Naive B cell (primary cell): ENCODE data around the gene LRRN3. TPM values are rescaled to one million over a fixed set of nuclear protein-coding genes. Genes with fewer than 3 reads are reported as not detected.

Experiments used
- ATAC-seq, 2 donors: fragments of 150-1000 bp; cut with Tn5 transposase; 2 replicates each; pipeline ENCODE4 v1.10.0; 2021; ENCODE audit warnings: low read depth in 2 of 2, mild to moderate bottlenecking in 2 of 2, moderate library complexity in 2 of 2
- DNase-seq: peaks from one replicate; pipeline ENCODE4 v3.0.0; 2022
- H3K27ac Mint-ChIP-seq, 6 donors: one replicate each; pipeline ENCODE4 v1.8.0; 2020 to 2022; ENCODE audit warnings: mild to moderate bottlenecking in 6 of 6, mixed read lengths in 6 of 6, moderate library complexity in 5 of 6, inconsistent platforms in 2 of 6
- H3K27me3 Mint-ChIP-seq, 3 donors: one replicate each; pipeline ENCODE4 v1.8.0; 2021 to 2022; ENCODE audit warnings: mixed read lengths in 3 of 3, mild to moderate bottlenecking in 1 of 3
- H3K36me3 Mint-ChIP-seq, 2 donors: one replicate each; pipeline ENCODE4 v1.8.0; 2020 to 2022; ENCODE audit warnings: mixed read lengths in 2 of 2, inconsistent platforms in 1 of 2, mild to moderate bottlenecking in 1 of 2
- H3K4me1 Mint-ChIP-seq, 3 donors: one replicate each; pipeline ENCODE4 v1.8.0; 2020 to 2022; ENCODE audit warnings: mixed read lengths in 3 of 3, inconsistent platforms in 1 of 3, mild to moderate bottlenecking in 1 of 3, moderate library complexity in 1 of 3
- H3K4me3 Mint-ChIP-seq, 8 donors: one replicate each; pipeline ENCODE4 v1.8.0; 2020 to 2022; ENCODE audit warnings: mild to moderate bottlenecking in 8 of 8, mixed read lengths in 8 of 8, moderate library complexity in 8 of 8, inconsistent platforms in 2 of 8
- H3K9me3 Mint-ChIP-seq, 7 donors: one replicate each; pipeline ENCODE4 v1.8.0; 2020 to 2022; ENCODE audit warnings: mixed read lengths in 7 of 7, mild to moderate bottlenecking in 5 of 7, inconsistent platforms in 2 of 7, moderate library complexity in 1 of 7
- polyA plus RNA-seq, 6 donors: library from polyadenylated mRNA; unstranded; fragments of 300-500 nt; fragmentation: Illumina TruSeq; gene quantifications; one replicate each; pipeline ENCODE4 v1.2.3, GENCODE V29; 2021; ENCODE audit warnings: low read depth in 6 of 6

The LRRN3 gene
- polyA plus RNA-seq, 6 donors from 2014 or later = 0.09 to 0.44 (median 0.12) TPM

DNA sequence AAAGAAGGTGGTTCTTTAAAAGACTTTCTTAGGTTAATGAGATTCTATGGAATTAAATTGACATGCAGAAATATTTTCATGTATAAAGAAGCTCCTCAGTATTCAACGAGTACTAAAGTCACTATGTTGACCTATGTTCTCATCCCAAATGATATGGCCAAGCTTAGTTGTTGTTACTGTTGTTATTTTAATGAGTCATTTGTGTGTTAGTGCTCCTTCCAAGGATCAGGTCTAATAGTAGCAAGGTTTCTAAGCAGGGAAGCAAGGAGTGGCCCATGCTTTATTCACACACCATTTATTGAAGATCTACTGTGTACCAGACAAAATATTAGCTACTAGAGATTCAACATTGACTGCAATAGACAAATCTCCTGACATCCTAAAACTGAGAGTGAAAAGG, 41.9 kb downstream of the LRRN3 start:
- H3K9me3 Mint-ChIP-seq = no peaks in the 10 kb centered on the region
- no peak overlapping the region for H3K27ac Mint-ChIP-seq
- DNase-seq = no peak
- H3K36me3 Mint-ChIP-seq = no peaks in the 10 kb centered on the region
- peaks cover 0 to 7% (median 4%) of the 10 kb centered on the region in 3 donors for H3K4me1 Mint-ChIP-seq
- no peaks in the 10 kb centered on the region for H3K27me3 Mint-ChIP-seq
- H3K4me3 Mint-ChIP-seq = no peak overlapping the region
- ATAC-seq = no peak

DNA sequence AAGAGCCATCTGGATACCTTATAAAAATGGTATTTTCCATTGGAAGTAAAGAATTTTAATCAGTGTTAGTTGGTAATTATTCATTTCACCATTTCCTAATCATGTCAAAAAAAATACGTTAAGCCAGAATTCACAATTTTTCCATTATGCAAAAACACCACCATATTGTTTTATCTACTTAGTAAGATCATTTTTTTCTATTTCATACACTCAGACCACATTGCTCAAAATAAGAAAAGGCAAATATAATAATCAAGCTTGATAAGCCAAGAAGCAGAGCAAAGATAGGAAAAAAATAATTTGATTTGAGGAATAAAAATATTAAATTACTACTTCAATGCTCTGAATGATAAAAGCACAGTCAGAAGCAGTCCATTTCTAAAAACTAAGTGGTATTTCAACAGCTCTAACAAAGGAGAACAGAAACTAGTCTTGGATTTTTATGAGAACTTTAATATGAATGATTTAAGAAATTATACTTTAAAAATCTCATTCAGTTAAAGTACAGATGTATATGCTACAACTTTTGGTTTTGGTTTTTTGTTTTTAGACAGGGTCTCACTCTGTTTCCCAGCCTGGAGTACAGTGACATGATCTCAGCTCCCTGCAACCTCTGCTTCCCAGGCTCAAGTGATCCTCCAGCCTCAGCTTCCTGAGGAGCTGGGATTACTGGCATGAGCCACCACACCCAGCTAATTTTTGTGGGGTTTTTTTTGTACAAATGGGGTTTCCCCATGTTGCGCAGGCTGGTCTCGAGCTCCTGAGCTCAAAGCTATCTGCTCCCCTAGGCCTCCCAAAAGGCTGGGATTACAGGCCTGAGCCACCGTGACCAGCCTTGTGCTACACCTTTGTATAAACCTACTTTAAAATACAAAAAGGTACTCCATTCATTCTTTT, 46.6 kb downstream of the LRRN3 start:
- Mint-ChIP-seq H3K4me1 (peaks cover 4 to 21% (median 18%) of the 10 kb centered on the region in 3 donors), H3K27me3 (no peaks in the 10 kb centered on the region), H3K36me3 (no peaks in the 10 kb centered on the region), H3K27ac (peak overlapping the region; percentile 88 to 97 (median 92)), H3K4me3 (peak overlapping the region; percentile 49 to 83 (median 74)), H3K9me3 (no peaks in the 10 kb centered on the region)
- DNase-seq (peak; percentile 36), ATAC-seq (peak; percentile 85 to 86)

DNA sequence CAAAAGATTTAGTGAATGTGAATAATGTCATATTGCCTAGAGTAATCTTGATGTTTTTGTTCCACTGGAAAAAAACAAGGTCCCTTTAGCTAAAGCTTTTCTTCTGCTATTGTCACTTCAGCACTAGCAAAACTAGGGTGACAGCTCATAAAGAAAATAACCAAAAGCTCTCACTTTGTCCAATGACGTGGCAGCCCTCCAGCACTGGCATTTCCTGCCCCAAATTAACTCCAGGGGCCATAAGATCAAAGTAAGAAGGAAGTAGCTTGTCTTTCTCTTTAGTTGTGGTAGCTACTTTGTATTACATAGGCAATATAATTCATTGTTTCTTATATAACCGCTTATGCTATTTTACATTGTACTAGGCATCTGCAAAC, 47.3 kb downstream of the LRRN3 start:
- peak overlapping the region; percentile 49 to 83 (median 74) for H3K4me3 Mint-ChIP-seq
- H3K27me3 Mint-ChIP-seq = no peaks in the 10 kb centered on the region
- H3K9me3 Mint-ChIP-seq = no peaks in the 10 kb centered on the region
- peaks cover 4 to 21% (median 18%) of the 10 kb centered on the region in 3 donors for H3K4me1 Mint-ChIP-seq
- H3K36me3 Mint-ChIP-seq = no peaks in the 10 kb centered on the region
- peak overlapping the region; percentile 88 to 97 (median 92) for H3K27ac Mint-ChIP-seq
- DNase-seq (peak; percentile 18), ATAC-seq (peak; percentile 67 to 69)

DNA sequence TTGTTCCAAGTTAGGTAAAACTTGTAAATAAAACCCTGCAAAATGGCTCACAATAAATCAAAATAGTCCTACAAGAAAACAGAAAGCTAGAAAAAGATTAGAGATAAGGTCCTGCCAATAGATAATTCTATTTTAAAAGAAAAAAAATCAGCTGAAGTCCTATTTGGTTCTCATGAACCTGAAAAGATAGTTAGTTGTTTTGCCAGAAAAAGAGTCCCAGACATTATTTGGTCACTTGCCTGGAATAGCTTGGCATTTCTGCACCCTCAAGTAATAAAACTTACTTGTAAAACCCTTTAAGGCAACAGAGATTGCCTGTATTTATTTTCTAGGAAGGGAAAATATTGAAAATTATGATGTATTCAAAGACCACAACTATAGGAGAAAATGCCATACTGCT, 47.7 kb downstream of the LRRN3 start:
- Mint-ChIP-seq H3K27me3 (no peaks in the 10 kb centered on the region), H3K27ac (peak overlapping the region; percentile 88 to 97 (median 92)), H3K36me3 (no peaks in the 10 kb centered on the region), H3K4me1 (peaks cover 4 to 21% (median 18%) of the 10 kb centered on the region in 3 donors), H3K4me3 (peak overlapping the region in 3 of 8 donors; percentile 49 to 81 (median 59)), H3K9me3 (no peaks in the 10 kb centered on the region)
- ATAC-seq = no peak
- no peak for DNase-seq

DNA sequence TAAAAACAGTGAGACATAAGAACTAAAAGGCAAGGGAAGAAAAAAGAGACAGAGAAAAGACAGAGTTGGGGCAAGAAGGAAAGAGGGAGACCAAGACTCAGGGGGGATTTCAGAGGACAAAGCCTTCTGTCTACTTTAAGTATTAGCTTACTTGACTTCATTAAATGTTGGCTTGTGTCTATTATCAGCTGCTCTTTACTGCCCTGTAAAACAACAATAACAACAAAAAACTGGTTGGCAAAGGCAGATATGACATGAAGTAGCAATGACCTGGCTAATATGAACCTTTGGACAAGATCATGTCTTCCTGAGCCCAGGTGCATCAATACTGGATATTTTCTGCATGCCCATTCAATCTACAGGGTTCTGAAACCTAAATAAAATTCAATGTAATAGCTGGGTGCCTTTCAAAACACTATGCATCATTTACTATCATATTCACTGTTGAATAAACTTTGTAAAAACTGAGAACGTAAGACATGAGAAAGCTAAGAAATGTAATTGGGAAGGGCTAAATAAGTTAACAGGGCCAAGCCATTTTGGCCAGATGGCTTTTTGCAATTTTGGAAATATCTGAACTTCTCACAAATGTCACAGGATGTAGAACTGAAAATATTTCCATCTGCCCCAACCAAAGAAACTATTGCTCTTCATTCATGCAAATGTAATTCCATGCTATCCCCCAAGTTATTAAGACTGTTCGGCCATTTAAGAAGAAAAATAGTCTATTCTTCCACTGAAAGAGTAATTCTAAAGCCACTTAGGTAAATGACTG, 49.4 kb downstream of the LRRN3 start:
- no peak for ATAC-seq
- Mint-ChIP-seq H3K27ac (peak overlapping the region in 1 of 6 donors; percentile 32), H3K36me3 (no peaks in the 10 kb centered on the region)

DNA sequence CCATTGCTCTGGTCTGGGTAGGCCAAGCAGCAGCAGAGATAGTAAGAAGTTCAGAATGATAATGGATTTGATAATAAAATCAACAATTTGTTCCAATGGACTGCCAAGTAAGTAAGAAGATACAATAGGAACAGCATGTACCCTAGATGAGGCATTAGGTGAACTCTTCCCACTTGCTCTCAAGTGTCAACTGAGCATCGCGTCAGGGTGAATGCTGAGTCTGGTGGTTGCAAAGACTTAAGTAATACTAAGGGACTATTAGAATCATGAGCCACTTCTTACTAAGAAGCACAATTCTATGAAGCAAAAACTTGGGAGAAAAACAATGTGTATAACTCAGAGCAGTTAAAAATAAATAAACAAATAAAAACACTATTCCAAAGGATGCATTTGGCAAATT, 54.5 kb downstream of the LRRN3 start:
- ATAC-seq (no peak), DNase-seq (no peak)
- Mint-ChIP-seq H3K36me3 (no peaks in the 10 kb centered on the region), H3K4me1 (no peaks in the 10 kb centered on the region), H3K27ac (peak overlapping the region in 1 of 6 donors; percentile 1), H3K27me3 (no peaks in the 10 kb centered on the region), H3K9me3 (no peaks in the 10 kb centered on the region), H3K4me3 (no peak overlapping the region)

More for the DNA sequence above, 49.4 kb downstream of the LRRN3 start:
- Mint-ChIP-seq H3K9me3 (no peaks in the 10 kb centered on the region), H3K4me1 (peaks cover 4 to 21% (median 18%) of the 10 kb centered on the region in 3 donors), H3K27me3 (no peaks in the 10 kb centered on the region), H3K4me3 (no peak overlapping the region)
- DNase-seq = no peak

DNA sequence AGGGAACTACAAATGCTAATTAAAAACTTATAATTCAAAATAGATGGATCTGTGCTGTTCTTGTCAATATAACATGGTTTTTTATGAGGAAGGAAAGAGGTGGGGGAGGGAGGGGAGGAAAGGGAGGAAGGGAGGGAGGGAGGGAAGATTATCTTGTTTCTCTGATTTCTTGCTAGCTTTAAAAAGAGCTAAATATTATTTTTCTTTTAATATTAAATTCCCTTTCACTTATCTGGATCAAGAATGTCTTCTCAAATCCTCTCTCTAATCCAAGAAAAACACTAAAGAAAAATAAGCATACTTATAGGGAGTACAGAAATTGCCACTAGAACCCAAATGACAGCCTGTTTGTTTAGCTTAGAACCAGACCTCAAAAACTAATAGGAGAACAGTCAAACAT, 55.2 kb downstream of the LRRN3 start:
- H3K4me3 Mint-ChIP-seq = no peak overlapping the region
- H3K36me3 Mint-ChIP-seq = no peaks in the 10 kb centered on the region
- no peaks in the 10 kb centered on the region for H3K9me3 Mint-ChIP-seq
- H3K4me1 Mint-ChIP-seq = no peaks in the 10 kb centered on the region
- DNase-seq (no peak), ATAC-seq (no peak)
- no peak overlapping the region for H3K27ac Mint-ChIP-seq
- H3K27me3 Mint-ChIP-seq = no peaks in the 10 kb centered on the region

DNA sequence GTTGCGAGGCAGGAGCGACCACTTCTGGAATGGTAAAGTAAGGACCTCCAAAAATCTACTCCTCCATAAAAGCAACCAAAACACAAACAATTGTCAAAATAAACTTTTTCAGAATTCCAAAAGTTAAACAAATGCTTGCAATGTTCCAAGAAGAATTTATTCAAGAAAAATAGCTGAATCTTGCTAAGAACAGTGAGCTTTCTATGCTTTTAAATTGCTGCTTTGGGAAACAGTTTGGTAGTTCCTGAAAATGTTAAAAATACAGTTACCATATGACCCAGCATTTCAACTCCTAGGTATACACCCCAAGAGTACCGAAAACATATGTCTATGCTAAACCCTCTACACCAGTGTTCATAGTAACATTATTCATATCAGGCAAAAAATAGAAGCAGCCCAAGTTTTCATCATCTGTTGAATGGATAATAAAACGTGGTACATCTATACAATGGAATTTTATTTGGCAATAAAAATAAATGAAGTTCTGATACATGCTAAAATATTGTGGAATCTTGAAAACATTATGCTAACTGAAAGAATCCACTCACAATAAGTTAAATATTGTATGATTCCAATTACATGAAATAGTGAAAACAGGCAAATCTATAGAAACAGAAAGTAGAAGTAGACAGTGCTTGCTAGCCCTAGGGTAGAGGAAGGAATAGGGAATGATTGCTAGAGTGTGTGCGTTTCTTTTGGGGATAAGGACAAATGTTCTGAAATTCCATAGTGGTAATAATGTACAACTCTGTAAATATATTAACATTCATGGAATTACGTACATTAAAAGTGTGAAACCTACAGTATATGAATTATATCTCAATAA, 57.0 kb downstream of the LRRN3 start:
- Mint-ChIP-seq H3K4me1 (no peaks in the 10 kb centered on the region), H3K4me3 (no peak overlapping the region), H3K9me3 (peaks cover 0 to 2% (median 0%) of the 10 kb centered on the region in 7 donors), H3K36me3 (no peaks in the 10 kb centered on the region), H3K27ac (peak overlapping the region in 1 of 6 donors; percentile 6), H3K27me3 (no peaks in the 10 kb centered on the region)
- no peak for DNase-seq
- no peak for ATAC-seq

DNA sequence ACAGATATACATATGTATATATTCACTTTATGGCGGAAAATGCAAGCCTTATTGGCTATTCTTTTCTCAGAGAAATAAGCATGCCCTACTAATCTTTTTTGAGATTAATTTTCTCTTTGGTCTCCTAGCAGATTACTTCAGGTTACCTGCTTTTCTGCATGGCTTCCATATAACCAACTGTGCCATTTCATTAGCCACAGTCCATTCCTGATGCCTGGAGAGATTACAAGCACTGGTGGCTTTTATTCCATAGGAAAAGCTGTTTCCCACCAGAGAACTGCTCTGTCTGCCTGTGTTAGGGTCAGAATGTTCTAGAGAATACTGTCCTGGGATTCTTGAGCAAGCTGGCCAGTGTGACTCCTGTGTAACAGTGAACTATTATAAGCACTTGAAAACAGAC, 59.8 kb downstream of the LRRN3 start:
- Mint-ChIP-seq H3K27ac (no peak overlapping the region), H3K4me1 (no peaks in the 10 kb centered on the region), H3K9me3 (peaks cover 0 to 2% (median 0%) of the 10 kb centered on the region in 7 donors)

DNA sequence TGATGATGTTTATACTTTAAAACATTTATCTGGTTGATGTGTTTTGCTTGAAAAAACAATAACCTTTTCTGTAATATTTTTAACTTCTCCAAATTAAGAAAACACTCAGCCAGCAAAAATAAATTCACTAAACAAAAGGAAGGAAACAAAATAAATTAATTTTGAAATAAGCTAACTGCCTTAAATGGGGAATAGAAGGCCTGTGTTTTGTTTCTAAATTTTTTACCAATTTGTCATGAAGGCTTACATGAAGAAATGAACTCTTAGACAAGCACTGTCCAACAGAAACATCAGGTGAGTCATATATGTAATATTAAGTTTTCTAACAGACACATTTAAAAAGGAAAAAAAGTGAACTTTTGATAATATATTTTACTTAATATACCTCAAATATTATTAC, 68.5 kb downstream of the LRRN3 start:
- no peaks in the 10 kb centered on the region for H3K27me3 Mint-ChIP-seq
- peaks cover 0 to 4% (median 3%) of the 10 kb centered on the region in 7 donors for H3K9me3 Mint-ChIP-seq
- H3K4me3 Mint-ChIP-seq = no peak overlapping the region
- DNase-seq (no peak), ATAC-seq (no peak)
- peaks cover 0 to 1% (median 0%) of the 10 kb centered on the region in 3 donors for H3K4me1 Mint-ChIP-seq
- H3K27ac Mint-ChIP-seq = no peak overlapping the region
- peaks cover 0 to 7% of the 10 kb centered on the region in 2 donors for H3K36me3 Mint-ChIP-seq

More for the DNA sequence above, 59.8 kb downstream of the LRRN3 start:
- DNase-seq (no peak), ATAC-seq (no peak)
- H3K36me3 Mint-ChIP-seq = no peaks in the 10 kb centered on the region
- no peaks in the 10 kb centered on the region for H3K27me3 Mint-ChIP-seq
- no peak overlapping the region for H3K4me3 Mint-ChIP-seq

DNA sequence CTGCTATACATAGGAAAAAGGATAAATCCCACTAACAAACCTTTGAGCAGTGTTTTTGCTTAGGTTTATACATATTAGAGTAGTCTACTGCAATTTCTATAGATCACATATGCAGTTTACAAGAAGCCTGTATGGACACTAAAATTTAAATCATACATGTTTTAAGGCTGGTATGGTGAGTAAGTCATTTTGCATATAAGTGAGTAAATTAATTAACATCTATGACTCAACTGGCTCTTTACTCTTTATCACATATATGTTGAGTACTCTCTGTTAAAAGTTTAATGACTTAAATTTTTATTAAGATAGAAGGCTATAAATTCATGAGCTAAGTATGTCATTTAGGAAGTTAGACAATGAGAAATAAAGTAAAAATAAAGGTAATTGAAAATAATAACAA, 69.4 kb downstream of the LRRN3 start:
- ATAC-seq = no peak
- Mint-ChIP-seq H3K9me3 (peaks cover 0 to 4% (median 3%) of the 10 kb centered on the region in 7 donors), H3K27me3 (no peaks in the 10 kb centered on the region), H3K36me3 (peaks cover 0 to 7% of the 10 kb centered on the region in 2 donors), H3K27ac (no peak overlapping the region), H3K4me3 (no peak overlapping the region), H3K4me1 (peaks cover 0 to 1% (median 0%) of the 10 kb centered on the region in 3 donors)
- no peak for DNase-seq

DNA sequence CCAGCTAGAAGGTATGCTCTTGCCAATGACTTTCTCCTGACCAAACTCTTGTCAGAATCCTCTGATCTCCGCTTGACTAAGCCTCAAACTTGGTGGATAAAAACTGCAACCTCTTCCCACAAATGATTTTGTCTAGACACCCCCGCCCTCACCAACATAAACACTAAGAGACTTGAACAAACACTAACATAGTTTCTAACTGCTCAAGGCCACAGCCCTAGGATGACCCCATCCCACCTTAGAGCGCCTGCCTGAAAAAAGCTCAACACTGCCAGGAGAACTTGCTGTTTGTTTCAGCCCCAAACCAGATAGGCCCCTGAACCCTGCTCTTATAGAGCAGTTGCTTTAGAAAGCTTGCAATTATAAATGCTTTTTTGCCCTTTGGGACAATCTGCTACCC, 71.8 kb downstream of the LRRN3 start:
- DNase-seq = no peak
- H3K36me3 Mint-ChIP-seq = no peaks in the 10 kb centered on the region
- peaks cover 0 to 1% (median 0%) of the 10 kb centered on the region in 3 donors for H3K4me1 Mint-ChIP-seq
- H3K27ac Mint-ChIP-seq = peak overlapping the region in 1 of 6 donors; percentile 7
- no peaks in the 10 kb centered on the region for H3K27me3 Mint-ChIP-seq
- H3K4me3 Mint-ChIP-seq = no peak overlapping the region
- no peak for ATAC-seq
- H3K9me3 Mint-ChIP-seq = no peaks in the 10 kb centered on the region

DNA sequence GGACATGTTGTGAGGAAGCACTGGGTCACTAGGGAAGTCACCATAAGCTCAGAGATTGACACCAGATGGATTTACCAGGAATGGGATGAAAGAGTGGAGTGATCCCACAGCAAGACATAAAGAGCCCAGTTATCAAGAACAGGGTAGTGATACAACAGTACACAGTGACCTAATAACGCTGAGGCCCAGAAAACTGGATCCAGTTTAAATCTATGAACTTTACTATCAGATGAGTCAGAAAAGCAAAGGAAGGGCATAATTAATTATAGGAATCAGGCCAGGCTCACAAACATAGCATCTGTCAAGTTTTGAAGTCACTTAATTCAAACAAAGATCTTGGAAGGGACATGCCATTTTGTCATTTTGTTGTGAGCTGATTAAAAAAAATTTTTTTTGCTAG, 73.5 kb downstream of the LRRN3 start:
- H3K4me1 Mint-ChIP-seq = peaks cover 0 to 1% (median 0%) of the 10 kb centered on the region in 3 donors
- H3K9me3 Mint-ChIP-seq = no peaks in the 10 kb centered on the region
- no peak overlapping the region for H3K4me3 Mint-ChIP-seq
- peaks cover 0 to 3% of the 10 kb centered on the region in 2 donors for H3K36me3 Mint-ChIP-seq
- no peak for DNase-seq
- ATAC-seq = no peak
- H3K27ac Mint-ChIP-seq = peak overlapping the region in 1 of 6 donors; percentile 58
- no peaks in the 10 kb centered on the region for H3K27me3 Mint-ChIP-seq
